IMR-90 (cell line): ENCODE data around the gene BCL2L1. TPM values are rescaled to one million over a fixed set of nuclear protein-coding genes. Genes with fewer than 3 reads are reported as not detected.

Experiments
- ATAC-seq: fragments of 200-7000 bp; cut with Tn5 transposase; 2 replicates; pipeline ENCODE4 v1.9.1; 2020; ENCODE audit warnings: low read depth, mild to moderate bottlenecking, moderate library complexity
- BruUV-seq: library from RNA; stranded (reverse); fragments of 400-500 nt; replicated peaks from 2 replicates; lab custom pipeline; 2021; lab: Mats Ljungman, UMichigan
- CTCF ChIA-PET: fragments of 300-600 bp; formaldehyde crosslinking; extraction: SDS; loops from one replicate; lab custom pipeline; 2021; ENCODE audit warnings: antibody characterized with exemption; lab: Yijun Ruan, JAX
- POLR2A ChIA-PET: fragments of 300-600 bp; sonication (Branson Sonifier 250); formaldehyde crosslinking; loops from one replicate; lab custom pipeline; 2022; ENCODE audit warnings: antibody characterized with exemption; ENCODE audit not compliant: unreplicated experiment; lab: Charles Lee
- DNase-seq: peaks from one replicate; pipeline ENCODE4 v3.0.0; 2013
- H2AFZ ChIP-seq: replicated peaks from 2 replicates; pipeline ENCODE3; 2013; ENCODE audit warnings: low read length, mild to moderate bottlenecking; ENCODE audit not compliant: poor library complexity
- H2AK5ac ChIP-seq: 2 replicates; pipeline ENCODE4 v1.6.1; 2013; ENCODE audit warnings: low read depth, low read length, inconsistent platforms
- H2AK9ac ChIP-seq: replicated peaks from 2 replicates; pipeline ENCODE3; 2013; ENCODE audit warnings: mild to moderate bottlenecking, low read depth, low read length, moderate library complexity; ENCODE audit not compliant: poor library complexity
- H2BK120ac ChIP-seq: 2 replicates; pipeline ENCODE4 v1.6.1; 2013; ENCODE audit warnings: low read depth, low read length, inconsistent platforms
- H2BK15ac ChIP-seq: 3 replicates; pipeline ENCODE4 v1.6.1; 2013; ENCODE audit warnings: low read depth, low read length, inconsistent platforms
- H2BK20ac ChIP-seq: 2 replicates; pipeline ENCODE4 v1.6.1; 2013; ENCODE audit warnings: low read depth, mild to moderate bottlenecking, inconsistent platforms, low read length, moderate library complexity
- H2BK5ac ChIP-seq: 2 replicates; pipeline ENCODE4 v1.6.1; 2013; ENCODE audit warnings: mild to moderate bottlenecking, low read depth, low read length, inconsistent platforms; ENCODE audit not compliant: poor library complexity, severe bottlenecking
- H3K14ac ChIP-seq: replicated peaks from 2 replicates; pipeline ENCODE4 v1.6.1; 2013; ENCODE audit warnings: low read depth, low read length, inconsistent platforms
- H3K18ac ChIP-seq: 2 replicates; pipeline ENCODE4 v1.6.1; 2013; ENCODE audit warnings: low read depth, low read length, control low read depth
- H3K23ac ChIP-seq: 2 replicates; pipeline ENCODE4 v1.6.1; 2013; ENCODE audit warnings: low read depth, low read length, inconsistent platforms
- H3K27ac ChIP-seq: 2 replicates; pipeline ENCODE4 v1.5.1; 2013; ENCODE audit warnings: mild to moderate bottlenecking, control low read depth, low read length; ENCODE audit not compliant: insufficient read depth
- H3K27me3 ChIP-seq: 2 replicates; pipeline ENCODE4 v1.6.1; 2013; ENCODE audit warnings: low read length; ENCODE audit not compliant: control insufficient read depth, insufficient read depth
- H3K36me3 ChIP-seq: 2 replicates; pipeline ENCODE4 v1.6.1; 2013; ENCODE audit warnings: low read length, mixed read lengths; ENCODE audit not compliant: control insufficient read depth, insufficient read depth
- H3K4ac ChIP-seq: 2 replicates; pipeline ENCODE4 v1.6.1; 2013; ENCODE audit warnings: low read depth, low read length, inconsistent platforms
- H3K4me1 ChIP-seq: 2 replicates; pipeline ENCODE4 v1.6.1; 2013; ENCODE audit warnings: low read length, mixed read lengths; ENCODE audit not compliant: control insufficient read depth, insufficient read depth
- H3K4me2 ChIP-seq: 2 replicates; pipeline ENCODE4 v1.6.1; 2013; ENCODE audit warnings: low read depth, mild to moderate bottlenecking, control low read depth, low read length, moderate library complexity
- H3K4me3 ChIP-seq: 2 replicates; pipeline ENCODE4 v1.5.1; 2013; ENCODE audit warnings: low read depth, mild to moderate bottlenecking, control low read depth, low read length, moderate library complexity; ENCODE audit not compliant: insufficient read depth
- H3K56ac ChIP-seq: 2 replicates; pipeline ENCODE4 v1.6.1; 2013; ENCODE audit warnings: low read length, inconsistent platforms; ENCODE audit not compliant: insufficient read depth; ENCODE audit errors: extremely low read depth
- H3K79me1 ChIP-seq, 2 experiments: 2 replicates each; pipeline ENCODE4 v1.6.1; 2013; ENCODE audit warnings: low read length in 2 of 2, inconsistent platforms in 1 of 2, low read depth in 1 of 2
- H3K9ac ChIP-seq: 2 replicates; pipeline ENCODE4 v1.6.1; 2013; ENCODE audit warnings: low read depth, low read length, control low read depth
- H3K9me1 ChIP-seq: 2 replicates; pipeline ENCODE4 v1.6.1; 2013; ENCODE audit warnings: low read length, inconsistent platforms; ENCODE audit not compliant: insufficient read depth
- H3K9me3 ChIP-seq: 2 replicates; pipeline ENCODE4 v1.6.1; 2013; ENCODE audit warnings: low read length; ENCODE audit not compliant: control insufficient read depth, insufficient read depth
- H4K20me1 ChIP-seq: 2 replicates; pipeline ENCODE4 v1.6.1; 2013; ENCODE audit warnings: low read length, inconsistent platforms; ENCODE audit not compliant: insufficient read depth
- H4K5ac ChIP-seq: 2 replicates; pipeline ENCODE4 v1.6.1; 2013; ENCODE audit warnings: mild to moderate bottlenecking, low read depth, low read length, control low read depth
- H4K8ac ChIP-seq, 2 experiments: 2 replicates each; pipeline ENCODE4 v1.6.1; 2013; ENCODE audit warnings: low read depth in 2 of 2, low read length in 2 of 2, control low read depth in 1 of 2, inconsistent platforms in 1 of 2
- H4K91ac ChIP-seq: 2 replicates; pipeline ENCODE4 v1.6.1; 2013; ENCODE audit warnings: low read depth, low read length, inconsistent platforms; ENCODE audit not compliant: insufficient read depth
- CEBPB ChIP-seq: IDR thresholded peaks from 2 replicates; pipeline ENCODE4 v1.6.1; 2012; ENCODE audit warnings: low read depth, low read length, improper control_type of control experiment
- CHD1 ChIP-seq: IDR thresholded peaks from 2 replicates; pipeline ENCODE4 v1.6.1; 2012; ENCODE audit warnings: low read depth, low read length, improper control_type of control experiment
- ELK1 ChIP-seq: fragments of 150-350 bp; IDR thresholded peaks from 2 replicates; pipeline ENCODE4 v1.6.1; 2016; ENCODE audit warnings: low read depth, mild to moderate bottlenecking, low read length, moderate library complexity, borderline replicate concordance
- FOS ChIP-seq: fragments of 150-350 bp; IDR thresholded peaks from 2 replicates; pipeline ENCODE4 v1.6.1; 2016; ENCODE audit warnings: low read depth, low read length
- MAFK ChIP-seq: IDR thresholded peaks from 2 replicates; pipeline ENCODE4 v1.6.1; 2012; ENCODE audit warnings: low read depth, low read length, improper control_type of control experiment
- MAZ ChIP-seq: IDR thresholded peaks from 2 replicates; pipeline ENCODE4 v1.6.1; 2012; ENCODE audit warnings: low read depth, mild to moderate bottlenecking, low read length, improper control_type of control experiment, moderate library complexity, borderline replicate concordance
- MXI1 ChIP-seq: IDR thresholded peaks from 2 replicates; pipeline ENCODE4 v1.6.1; 2012; ENCODE audit warnings: low read depth, mild to moderate bottlenecking, low read length, moderate library complexity, borderline replicate concordance
- NFE2L2 ChIP-seq: fragments of 150-350 bp; IDR thresholded peaks from 2 replicates; pipeline ENCODE4 v1.6.1; 2016; ENCODE audit warnings: low read depth, mild to moderate bottlenecking, low read length
- POLR2A ChIP-seq: IDR thresholded peaks from 2 replicates; pipeline ENCODE4 v1.6.1; 2012; ENCODE audit warnings: mild to moderate bottlenecking, low read depth, low read length
- RAD21 ChIP-seq: IDR thresholded peaks from 2 replicates; pipeline ENCODE4 v1.6.1; 2012; ENCODE audit warnings: low read length, improper control_type of control experiment
- RCOR1 ChIP-seq: IDR thresholded peaks from 2 replicates; pipeline ENCODE4 v1.6.1; 2012; ENCODE audit warnings: mild to moderate bottlenecking, low read length, improper control_type of control experiment; ENCODE audit not compliant: insufficient replicate concordance
- RFX5 ChIP-seq: IDR thresholded peaks from 2 replicates; pipeline ENCODE4 v1.8.0; 2012; ENCODE audit warnings: low read depth, mild to moderate bottlenecking, low read length, moderate library complexity
- SMC3 ChIP-seq: fragments of 150-350 bp; IDR thresholded peaks from 2 replicates; pipeline ENCODE4 v1.6.1; 2016; ENCODE audit warnings: low read depth, mild to moderate bottlenecking, antibody characterized with exemption, low read length, moderate library complexity
- WGBS, 2 experiments: methylation state at CpG; one replicate each; pipeline versions ENCODE4 v1.1.5 to v1.1.7; 2013; ENCODE audit warnings: missing lambda C conversion rate in 2 of 2; ENCODE audit not compliant: insufficient read length in 1 of 2; ENCODE audit errors: extremely low coverage in 2 of 2; 5-methylcytosine and 5-hydroxymethylcytosine counted together
- dilution Hi-C: fragments of 300-500 bp; cut with HindIII; formaldehyde crosslinking; loops from one replicate; pipeline ENCODE4 v1.14.3; 2018; ENCODE audit warnings: low sequenced_read_pairs; ENCODE audit not compliant: unreplicated experiment
- in situ Hi-C: fragments of 300-500 bp; cut with MboI; formaldehyde crosslinking; loops from 3 replicates; pipeline ENCODE4 v1.14.3; 2019; ENCODE audit warnings: low sequenced_read_pairs, inconsistent platforms, mixed read lengths
- intact Hi-C: fragments of 100-400 bp; cut with micrococcal nuclease; formaldehyde crosslinking; loops from 2 replicates; pipeline ENCODE4 v1.10.0; 2022
- polyA plus RNA-seq, 3 experiments: library from polyadenylated mRNA; depleted of rRNA; stranded (reverse); fragments of >200 nt; gene quantifications; 2 replicates each; pipeline ENCODE4 v1.2.3, GENCODE V29; 2012; ENCODE audit warnings: low replicate concordance in 1 of 3
- total RNA-seq: library from RNA; depleted of rRNA; stranded (reverse); fragments of >200 nt; gene quantifications from 2 replicates; pipeline ENCODE4 v1.2.3, GENCODE V29; 2012
- TF ChIP-seq, protein P1 (sequence below): fragments of 150-350 bp; IDR thresholded peaks from 2 replicates; pipeline ENCODE4 v1.6.1; 2017; ENCODE audit warnings: mild to moderate bottlenecking, antibody characterized with exemption, low read length, low read depth
- TF ChIP-seq, protein P2 (sequence below): conservative IDR thresholded peaks from 2 replicates; pipeline ENCODE4 v1.5.1; 2012; ENCODE audit warnings: mild to moderate bottlenecking, low read depth, low read length, improper control_type of control experiment

The BCL2L1 gene
- total and polyA plus RNA-seq, 2 of the 4 experiments (the other 2 are of a cell fraction), result 40.2 to 41.9 TPM

DNA sequence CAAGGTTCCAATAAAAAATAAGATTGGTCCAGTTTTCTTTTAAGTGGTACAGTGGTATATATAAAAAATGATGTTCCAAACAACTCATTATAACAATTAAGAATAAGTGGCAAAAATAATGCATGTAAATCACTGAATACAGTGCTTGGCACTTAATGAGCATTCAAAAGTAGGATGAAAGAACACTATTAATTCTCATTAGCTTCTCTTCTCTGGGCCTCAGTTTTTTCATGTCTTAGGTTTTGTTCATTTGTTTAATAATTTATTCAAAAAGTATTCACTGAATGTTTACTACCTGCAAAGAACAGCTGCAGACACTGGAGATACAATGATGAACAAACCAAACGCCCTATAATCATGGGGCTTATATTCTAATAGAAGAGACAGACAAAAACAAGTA lies 21.1 kb downstream of the BCL2L1 start:
- CTCF ChIA-PET, result interaction anchor here (1.5 kb wide), 1 partner anchor 22 kb away, joined by 4 read pairs; no protein-coding TSS in a partner anchor
- H2BK120ac ChIP-seq, result no peak overlapping the region
- H2BK20ac ChIP-seq, result no peak overlapping the region
- peaks cover 14% of the 10 kb centered on the region; the same call in 1 of the 2 replicates for H3K9me1 ChIP-seq
- H3K14ac ChIP-seq, result no peak overlapping the region
- H2AFZ ChIP-seq, result no peak overlapping the region
- H3K27ac ChIP-seq, result no peak overlapping the region
- H2AK5ac ChIP-seq, result no peak overlapping the region
- H3K4ac ChIP-seq, result no peak overlapping the region
- H3K9ac ChIP-seq, result no peak overlapping the region
- dilution Hi-C loops (no loop called here), in situ Hi-C loops (no loop called here), intact Hi-C loops (no loop called here)
- H3K27me3 ChIP-seq, result no peaks in the 10 kb centered on the region
- no peak overlapping the region for H4K91ac ChIP-seq
- no peak overlapping the region for H2BK15ac ChIP-seq
- no peak overlapping the region for H3K23ac ChIP-seq
- no peak overlapping the region for H4K5ac ChIP-seq
- H4K20me1 ChIP-seq, result no peaks in the 10 kb centered on the region
- H2BK5ac ChIP-seq, result peak overlapping the region; percentile 55
- no peak for ATAC-seq
- H4K8ac ChIP-seq, result no peak overlapping the region
- no peak overlapping the region for H3K18ac ChIP-seq
- peaks cover 8% of the 10 kb centered on the region for H3K36me3 ChIP-seq
- no peak overlapping the region for H3K4me2 ChIP-seq
- H3K9me3 ChIP-seq, result no peaks in the 10 kb centered on the region
- H3K4me3 ChIP-seq, result no peak overlapping the region
- TF ChIP-seq MAFK (no peak), MAZ (no peak), FOS (no peak), RFX5 (no peak), RAD21 (no peak), CHD1 (no peak), SMC3 (no peak), NFE2L2 (no peak), POLR2A (no peak), RCOR1 (no peak), CEBPB (no peak), ELK1 (no peak), MXI1 (no peak)
- TF ChIP-seq, protein P1, sequence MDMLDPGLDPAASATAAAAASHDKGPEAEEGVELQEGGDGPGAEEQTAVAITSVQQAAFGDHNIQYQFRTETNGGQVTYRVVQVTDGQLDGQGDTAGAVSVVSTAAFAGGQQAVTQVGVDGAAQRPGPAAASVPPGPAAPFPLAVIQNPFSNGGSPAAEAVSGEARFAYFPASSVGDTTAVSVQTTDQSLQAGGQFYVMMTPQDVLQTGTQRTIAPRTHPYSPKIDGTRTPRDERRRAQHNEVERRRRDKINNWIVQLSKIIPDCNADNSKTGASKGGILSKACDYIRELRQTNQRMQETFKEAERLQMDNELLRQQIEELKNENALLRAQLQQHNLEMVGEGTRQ, result no peak
- TF ChIP-seq, protein P2, sequence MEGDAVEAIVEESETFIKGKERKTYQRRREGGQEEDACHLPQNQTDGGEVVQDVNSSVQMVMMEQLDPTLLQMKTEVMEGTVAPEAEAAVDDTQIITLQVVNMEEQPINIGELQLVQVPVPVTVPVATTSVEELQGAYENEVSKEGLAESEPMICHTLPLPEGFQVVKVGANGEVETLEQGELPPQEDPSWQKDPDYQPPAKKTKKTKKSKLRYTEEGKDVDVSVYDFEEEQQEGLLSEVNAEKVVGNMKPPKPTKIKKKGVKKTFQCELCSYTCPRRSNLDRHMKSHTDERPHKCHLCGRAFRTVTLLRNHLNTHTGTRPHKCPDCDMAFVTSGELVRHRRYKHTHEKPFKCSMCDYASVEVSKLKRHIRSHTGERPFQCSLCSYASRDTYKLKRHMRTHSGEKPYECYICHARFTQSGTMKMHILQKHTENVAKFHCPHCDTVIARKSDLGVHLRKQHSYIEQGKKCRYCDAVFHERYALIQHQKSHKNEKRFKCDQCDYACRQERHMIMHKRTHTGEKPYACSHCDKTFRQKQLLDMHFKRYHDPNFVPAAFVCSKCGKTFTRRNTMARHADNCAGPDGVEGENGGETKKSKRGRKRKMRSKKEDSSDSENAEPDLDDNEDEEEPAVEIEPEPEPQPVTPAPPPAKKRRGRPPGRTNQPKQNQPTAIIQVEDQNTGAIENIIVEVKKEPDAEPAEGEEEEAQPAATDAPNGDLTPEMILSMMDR, result no peak
- no peak overlapping the region for H3K56ac ChIP-seq
- WGBS, 2 experiments, result no CpG with 5 or more reads among the region's 1 CpG
- POLR2A ChIA-PET, result interaction anchor here (0.6 to 1.1 kb wide), 2 partner anchors 11 to 46 kb away, joined by 3 to 4 read pairs; no protein-coding TSS in a partner anchor
- BruUV-seq, result no TSS peak
- H3K4me1 ChIP-seq, result peaks cover 25% of the 10 kb centered on the region
- no peak for DNase-seq
- H2AK9ac ChIP-seq, result no peak overlapping the region
- peaks cover 23 to 64% of the 10 kb centered on the region in 2 experiments for H3K79me1 ChIP-seq
